GM23338 (cell line): ENCODE data around the gene NABP1. TPM values are rescaled to one million over a fixed set of nuclear protein-coding genes. Genes with fewer than 3 reads are reported as not detected.

Experiments
- ATAC-seq: fragments of 200-7000 bp; cut with Tn5 transposase; 3 replicates; pipeline ENCODE4 v1.9.1; 2020
- DNase-seq: peaks from one replicate; pipeline ENCODE4 v3.0.0-alpha.2; 2015; ENCODE audit warnings: low spot score
- H2AFZ ChIP-seq: fragments of 200-600 bp; sonication (generic); 2 replicates; pipeline ENCODE4 v1.8.0; 2016; ENCODE audit warnings: antibody characterized with exemption, mild to moderate bottlenecking, moderate library complexity
- H3F3A ChIP-seq: fragments of 200-600 bp; sonication (generic); replicated peaks from 2 replicates; pipeline ENCODE4 v1.8.0; 2017; ENCODE audit warnings: antibody characterized with exemption, mixed run types, low read depth
- H3K27ac ChIP-seq: fragments of 200-600 bp; sonication (generic); 2 replicates; pipeline ENCODE4 v1.6.1; 2016; ENCODE audit warnings: low read depth
- H3K27me3 ChIP-seq: fragments of 200-600 bp; sonication (generic); 2 replicates; pipeline ENCODE4 v1.8.0; 2016; ENCODE audit warnings: mild to moderate bottlenecking, mixed run types, moderate library complexity; ENCODE audit not compliant: insufficient read depth
- H3K36me3 ChIP-seq: fragments of 200-600 bp; sonication (generic); 2 replicates; pipeline ENCODE4 v1.8.0; 2016; ENCODE audit warnings: mild to moderate bottlenecking; ENCODE audit not compliant: insufficient read depth
- H3K4me1 ChIP-seq: fragments of 200-600 bp; sonication (generic); 2 replicates; pipeline ENCODE4 v1.8.0; 2016; ENCODE audit warnings: mild to moderate bottlenecking, moderate library complexity; ENCODE audit not compliant: insufficient read depth
- H3K4me2 ChIP-seq: fragments of 200-600 bp; sonication (generic); 2 replicates; pipeline ENCODE4 v1.7.1; 2017; ENCODE audit warnings: mixed run types
- H3K4me3 ChIP-seq: fragments of 200-600 bp; sonication (generic); 2 replicates; pipeline ENCODE4 v1.6.1; 2016; ENCODE audit warnings: mixed run types
- H3K79me2 ChIP-seq: fragments of 200-600 bp; sonication (generic); replicated peaks from 2 replicates; pipeline ENCODE4 v1.8.0; 2017; ENCODE audit warnings: mild to moderate bottlenecking; ENCODE audit not compliant: insufficient read depth
- H3K9me2 ChIP-seq: fragments of 200-600 bp; sonication (generic); 2 replicates; pipeline ENCODE4 v1.8.0; 2017; ENCODE audit not compliant: insufficient read depth
- H4K20me1 ChIP-seq: fragments of 200-600 bp; sonication (generic); replicated peaks from 2 replicates; pipeline ENCODE4 v1.8.0; 2017; ENCODE audit warnings: mild to moderate bottlenecking; ENCODE audit not compliant: insufficient read depth
- H3K27ac Mint-ChIP-seq: 2 replicates; pipeline ENCODE4 v1.8.0; 2020; ENCODE audit warnings: inconsistent platforms, mild to moderate bottlenecking, moderate library complexity, mixed read lengths
- H3K27me3 Mint-ChIP-seq: 3 replicates; pipeline ENCODE4 v1.8.0; 2022; ENCODE audit warnings: low read depth, mild to moderate bottlenecking, moderate library complexity, mixed read lengths, inconsistent platforms; ENCODE audit not compliant: insufficient read depth, poor library complexity
- H3K36me3 Mint-ChIP-seq: 3 replicates; pipeline ENCODE4 v1.8.0; 2021; ENCODE audit warnings: low read depth, mild to moderate bottlenecking, inconsistent platforms, moderate library complexity, mixed read lengths
- H3K4me1 Mint-ChIP-seq: 3 replicates; pipeline ENCODE4 v1.8.0; 2020; ENCODE audit warnings: mild to moderate bottlenecking, inconsistent platforms, mixed read lengths
- H3K4me3 Mint-ChIP-seq: 3 replicates; pipeline ENCODE4 v1.8.0; 2021; ENCODE audit warnings: moderate library complexity, mild to moderate bottlenecking, inconsistent platforms, mixed read lengths
- H3K9me3 Mint-ChIP-seq: 3 replicates; pipeline ENCODE4 v1.8.0; 2020; ENCODE audit warnings: moderate library complexity, mild to moderate bottlenecking, inconsistent platforms, mixed read lengths
- CREB1 ChIP-seq: fragments of 250-450 bp; sonication (Bioruptor Pico); IDR thresholded peaks from 2 replicates; pipeline ENCODE4 v1.5.0; 2020; ENCODE audit warnings: low read depth, mild to moderate bottlenecking, moderate library complexity
- EZH2 ChIP-seq: fragments of 200-600 bp; sonication (generic); IDR thresholded peaks from one replicate; pipeline ENCODE4 v1.8.0; 2017; ENCODE audit warnings: antibody characterized with exemption, mild to moderate bottlenecking, low read depth; ENCODE audit not compliant: unreplicated experiment
- EZH2phosphoT487 ChIP-seq: fragments of 200-600 bp; sonication (generic); IDR thresholded peaks from one replicate; pipeline ENCODE4 v1.8.1; 2018; ENCODE audit warnings: antibody characterized with exemption; ENCODE audit not compliant: unreplicated experiment
- JUNB ChIP-seq: IDR thresholded peaks from one replicate; pipeline ENCODE4 v1.6.1; 2016; ENCODE audit warnings: antibody characterized with exemption; ENCODE audit not compliant: unreplicated experiment
- NANOG ChIP-seq: IDR thresholded peaks from 2 replicates; pipeline ENCODE4 v1.6.1; 2016; ENCODE audit warnings: antibody characterized with exemption, borderline replicate concordance
- POLR2AphosphoS5 ChIP-seq: IDR thresholded peaks from 2 replicates; pipeline ENCODE4 v1.6.1; 2016; ENCODE audit warnings: antibody characterized with exemption, low read depth
- STAT1 ChIP-seq: IDR thresholded peaks from one replicate; pipeline ENCODE4 v1.6.1; 2016; ENCODE audit warnings: antibody characterized with exemption; ENCODE audit not compliant: unreplicated experiment
- ZNF114 ChIP-seq: fragments of 250-450 bp; sonication (Bioruptor Pico); IDR thresholded peaks from 2 replicates; pipeline ENCODE4 v1.5.0; 2020; ENCODE audit warnings: mild to moderate bottlenecking, moderate library complexity
- polyA plus RNA-seq: library from polyadenylated mRNA; unstranded; fragments of >200 nt; fragmentation: Nextera tagmentation; extraction: Ambion mirVana; gene quantifications from 2 replicates; pipeline ENCODE4 v1.2.1, GENCODE V29; 2016
- total RNA-seq: library from RNA; depleted of rRNA; stranded (reverse); fragments of >200 nt; shearing (Covaris generic); gene quantifications from 2 replicates; pipeline ENCODE4 v1.2.3, GENCODE V29; 2014
- TF ChIP-seq, protein P1 (sequence below), 2 experiments: fragments of 200-600 bp in 1 of 2; sonication (generic) in 1 of 2; conservative IDR thresholded peaks; 2 replicates each; pipeline versions ENCODE4 v1.5.1 to v1.6.1; 2016 to 2017; ENCODE audit warnings: antibody characterized with exemption in 2 of 2, low read depth in 2 of 2, mild to moderate bottlenecking in 2 of 2, moderate library complexity in 1 of 2
- TF ChIP-seq, protein P2 (sequence below): fragments of 250-450 bp; sonication (Bioruptor Pico); IDR thresholded peaks from 2 replicates; pipeline ENCODE4 v1.5.0; 2020; ENCODE audit warnings: mild to moderate bottlenecking, moderate library complexity
- TF ChIP-seq, protein P3 (sequence below): IDR thresholded peaks from 2 replicates; pipeline ENCODE4 v1.6.1; 2016; ENCODE audit warnings: antibody characterized with exemption

NABP1 gene
- total and polyA plus RNA-seq, 2 experiments from 2014 or later: 5.2 to 5.6 TPM

DNA sequence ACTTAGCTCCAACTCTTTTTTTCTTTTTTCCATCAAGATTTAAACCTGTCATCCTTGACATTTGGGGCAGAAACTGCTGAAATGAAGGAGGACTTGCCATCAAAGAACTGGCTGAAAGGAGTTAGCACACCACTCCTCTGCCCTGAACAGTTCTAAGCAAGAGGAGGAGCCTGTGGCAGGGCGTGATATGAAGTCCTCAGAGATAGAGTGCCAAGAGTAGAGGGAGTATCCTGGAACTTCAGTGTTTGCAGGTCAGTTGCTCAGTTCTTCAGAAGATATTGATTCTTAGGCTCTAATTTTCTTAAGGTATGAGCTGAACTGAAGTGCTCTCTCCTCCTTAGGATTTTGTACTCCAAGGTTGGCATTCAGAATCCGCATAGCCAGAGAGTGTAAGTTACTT is 15.2 kb downstream of the NABP1 start:
- H3K27ac Mint-ChIP-seq: no peak overlapping the region
- H3K27me3 ChIP-seq: no peaks in the 10 kb centered on the region
- H3K36me3 ChIP-seq: no peaks in the 10 kb centered on the region
- H3F3A ChIP-seq: no peaks in the 10 kb centered on the region
- no peaks in the 10 kb centered on the region; the same call in 1 of the 2 replicates for H3K4me1 ChIP-seq
- H4K20me1 ChIP-seq: no peaks in the 10 kb centered on the region
- no peak overlapping the region for H2AFZ ChIP-seq
- no peaks in the 10 kb centered on the region for H3K79me2 ChIP-seq
- H3K4me3 ChIP-seq: no peak overlapping the region
- H3K9me2 ChIP-seq: 0 out of 2 replicates have a peak, but pooled peaks cover 2% of the 10 kb centered on the region
- H3K4me1 Mint-ChIP-seq: peaks cover 8% of the 10 kb centered on the region; the same call in 2 of the 3 replicates
- ATAC-seq (no peak), DNase-seq (no peak)
- TF ChIP-seq, protein P1, sequence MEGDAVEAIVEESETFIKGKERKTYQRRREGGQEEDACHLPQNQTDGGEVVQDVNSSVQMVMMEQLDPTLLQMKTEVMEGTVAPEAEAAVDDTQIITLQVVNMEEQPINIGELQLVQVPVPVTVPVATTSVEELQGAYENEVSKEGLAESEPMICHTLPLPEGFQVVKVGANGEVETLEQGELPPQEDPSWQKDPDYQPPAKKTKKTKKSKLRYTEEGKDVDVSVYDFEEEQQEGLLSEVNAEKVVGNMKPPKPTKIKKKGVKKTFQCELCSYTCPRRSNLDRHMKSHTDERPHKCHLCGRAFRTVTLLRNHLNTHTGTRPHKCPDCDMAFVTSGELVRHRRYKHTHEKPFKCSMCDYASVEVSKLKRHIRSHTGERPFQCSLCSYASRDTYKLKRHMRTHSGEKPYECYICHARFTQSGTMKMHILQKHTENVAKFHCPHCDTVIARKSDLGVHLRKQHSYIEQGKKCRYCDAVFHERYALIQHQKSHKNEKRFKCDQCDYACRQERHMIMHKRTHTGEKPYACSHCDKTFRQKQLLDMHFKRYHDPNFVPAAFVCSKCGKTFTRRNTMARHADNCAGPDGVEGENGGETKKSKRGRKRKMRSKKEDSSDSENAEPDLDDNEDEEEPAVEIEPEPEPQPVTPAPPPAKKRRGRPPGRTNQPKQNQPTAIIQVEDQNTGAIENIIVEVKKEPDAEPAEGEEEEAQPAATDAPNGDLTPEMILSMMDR (conservative IDR thresholded peaks at IDR 0.05; ENCODE audit: low read depth in 2 of 2): no peak
- TF ChIP-seq POLR2AphosphoS5: no peak
- no peak for TF ChIP-seq CREB1 (CRISPR knock-in tag)
- TF ChIP-seq, protein P2, sequence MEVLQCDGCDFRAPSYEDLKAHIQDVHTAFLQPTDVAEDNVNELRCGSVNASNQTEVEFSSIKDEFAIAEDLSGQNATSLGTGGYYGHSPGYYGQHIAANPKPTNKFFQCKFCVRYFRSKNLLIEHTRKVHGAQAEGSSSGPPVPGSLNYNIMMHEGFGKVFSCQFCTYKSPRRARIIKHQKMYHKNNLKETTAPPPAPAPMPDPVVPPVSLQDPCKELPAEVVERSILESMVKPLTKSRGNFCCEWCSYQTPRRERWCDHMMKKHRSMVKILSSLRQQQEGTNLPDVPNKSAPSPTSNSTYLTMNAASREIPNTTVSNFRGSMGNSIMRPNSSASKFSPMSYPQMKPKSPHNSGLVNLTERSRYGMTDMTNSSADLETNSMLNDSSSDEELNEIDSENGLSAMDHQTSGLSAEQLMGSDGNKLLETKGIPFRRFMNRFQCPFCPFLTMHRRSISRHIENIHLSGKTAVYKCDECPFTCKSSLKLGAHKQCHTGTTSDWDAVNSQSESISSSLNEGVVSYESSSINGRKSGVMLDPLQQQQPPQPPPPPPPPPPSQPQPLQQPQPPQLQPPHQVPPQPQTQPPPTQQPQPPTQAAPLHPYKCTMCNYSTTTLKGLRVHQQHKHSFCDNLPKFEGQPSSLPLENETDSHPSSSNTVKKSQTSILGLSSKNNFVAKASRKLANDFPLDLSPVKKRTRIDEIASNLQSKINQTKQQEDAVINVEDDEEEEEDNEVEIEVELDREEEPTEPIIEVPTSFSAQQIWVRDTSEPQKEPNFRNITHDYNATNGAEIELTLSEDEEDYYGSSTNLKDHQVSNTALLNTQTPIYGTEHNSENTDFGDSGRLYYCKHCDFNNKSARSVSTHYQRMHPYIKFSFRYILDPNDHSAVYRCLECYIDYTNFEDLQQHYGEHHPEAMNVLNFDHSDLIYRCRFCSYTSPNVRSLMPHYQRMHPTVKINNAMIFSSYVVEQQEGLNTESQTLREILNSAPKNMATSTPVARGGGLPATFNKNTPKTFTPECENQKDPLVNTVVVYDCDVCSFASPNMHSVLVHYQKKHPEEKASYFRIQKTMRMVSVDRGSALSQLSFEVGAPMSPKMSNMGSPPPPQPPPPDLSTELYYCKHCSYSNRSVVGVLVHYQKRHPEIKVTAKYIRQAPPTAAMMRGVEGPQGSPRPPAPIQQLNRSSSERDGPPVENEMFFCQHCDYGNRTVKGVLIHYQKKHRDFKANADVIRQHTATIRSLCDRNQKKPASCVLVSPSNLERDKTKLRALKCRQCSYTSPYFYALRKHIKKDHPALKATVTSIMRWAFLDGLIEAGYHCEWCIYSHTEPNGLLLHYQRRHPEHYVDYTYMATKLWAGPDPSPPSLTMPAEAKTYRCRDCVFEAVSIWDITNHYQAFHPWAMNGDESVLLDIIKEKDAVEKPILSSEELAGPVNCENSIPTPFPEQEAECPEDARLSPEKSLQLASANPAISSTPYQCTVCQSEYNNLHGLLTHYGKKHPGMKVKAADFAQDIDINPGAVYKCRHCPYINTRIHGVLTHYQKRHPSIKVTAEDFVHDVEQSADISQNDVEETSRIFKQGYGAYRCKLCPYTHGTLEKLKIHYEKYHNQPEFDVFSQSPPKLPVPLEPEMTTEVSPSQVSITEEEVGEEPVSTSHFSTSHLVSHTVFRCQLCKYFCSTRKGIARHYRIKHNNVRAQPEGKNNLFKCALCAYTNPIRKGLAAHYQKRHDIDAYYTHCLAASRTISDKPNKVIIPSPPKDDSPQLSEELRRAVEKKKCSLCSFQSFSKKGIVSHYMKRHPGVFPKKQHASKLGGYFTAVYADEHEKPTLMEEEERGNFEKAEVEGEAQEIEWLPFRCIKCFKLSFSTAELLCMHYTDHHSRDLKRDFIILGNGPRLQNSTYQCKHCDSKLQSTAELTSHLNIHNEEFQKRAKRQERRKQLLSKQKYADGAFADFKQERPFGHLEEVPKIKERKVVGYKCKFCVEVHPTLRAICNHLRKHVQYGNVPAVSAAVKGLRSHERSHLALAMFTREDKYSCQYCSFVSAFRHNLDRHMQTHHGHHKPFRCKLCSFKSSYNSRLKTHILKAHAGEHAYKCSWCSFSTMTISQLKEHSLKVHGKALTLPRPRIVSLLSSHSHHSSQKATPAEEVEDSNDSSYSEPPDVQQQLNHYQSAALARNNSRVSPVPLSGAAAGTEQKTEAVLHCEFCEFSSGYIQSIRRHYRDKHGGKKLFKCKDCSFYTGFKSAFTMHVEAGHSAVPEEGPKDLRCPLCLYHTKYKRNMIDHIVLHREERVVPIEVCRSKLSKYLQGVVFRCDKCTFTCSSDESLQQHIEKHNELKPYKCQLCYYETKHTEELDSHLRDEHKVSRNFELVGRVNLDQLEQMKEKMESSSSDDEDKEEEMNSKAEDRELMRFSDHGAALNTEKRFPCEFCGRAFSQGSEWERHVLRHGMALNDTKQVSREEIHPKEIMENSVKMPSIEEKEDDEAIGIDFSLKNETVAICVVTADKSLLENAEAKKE: no peak
- TF ChIP-seq STAT1: no peak
- TF ChIP-seq, protein P3, sequence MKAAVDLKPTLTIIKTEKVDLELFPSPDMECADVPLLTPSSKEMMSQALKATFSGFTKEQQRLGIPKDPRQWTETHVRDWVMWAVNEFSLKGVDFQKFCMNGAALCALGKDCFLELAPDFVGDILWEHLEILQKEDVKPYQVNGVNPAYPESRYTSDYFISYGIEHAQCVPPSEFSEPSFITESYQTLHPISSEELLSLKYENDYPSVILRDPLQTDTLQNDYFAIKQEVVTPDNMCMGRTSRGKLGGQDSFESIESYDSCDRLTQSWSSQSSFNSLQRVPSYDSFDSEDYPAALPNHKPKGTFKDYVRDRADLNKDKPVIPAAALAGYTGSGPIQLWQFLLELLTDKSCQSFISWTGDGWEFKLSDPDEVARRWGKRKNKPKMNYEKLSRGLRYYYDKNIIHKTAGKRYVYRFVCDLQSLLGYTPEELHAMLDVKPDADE: no peak
- no peak for TF ChIP-seq EZH2phosphoT487
- TF ChIP-seq ZNF114 (CRISPR knock-in tag): no peak
- TF ChIP-seq NANOG: no peak
- no peak for TF ChIP-seq JUNB
- TF ChIP-seq EZH2: no peak
- peaks cover 3% of the 10 kb centered on the region for H3K27me3 Mint-ChIP-seq
- H3K4me2 ChIP-seq: no peak overlapping the region
- H3K4me3 Mint-ChIP-seq: no peak overlapping the region
- no peak overlapping the region for H3K27ac ChIP-seq
- H3K36me3 Mint-ChIP-seq: no peaks in the 10 kb centered on the region
- peaks cover 4% of the 10 kb centered on the region; the same call in 2 of the 3 replicates for H3K9me3 Mint-ChIP-seq
